ENCODE measurements around the gene FOXP4. TPM values are rescaled to one million over a fixed set of nuclear protein-coding genes. Genes with fewer than 3 reads are reported as not detected.

Gene FOXP4
- total RNA-seq, 2 donors from 2014 or later = 15.6 to 18.4 TPM

DNA sequence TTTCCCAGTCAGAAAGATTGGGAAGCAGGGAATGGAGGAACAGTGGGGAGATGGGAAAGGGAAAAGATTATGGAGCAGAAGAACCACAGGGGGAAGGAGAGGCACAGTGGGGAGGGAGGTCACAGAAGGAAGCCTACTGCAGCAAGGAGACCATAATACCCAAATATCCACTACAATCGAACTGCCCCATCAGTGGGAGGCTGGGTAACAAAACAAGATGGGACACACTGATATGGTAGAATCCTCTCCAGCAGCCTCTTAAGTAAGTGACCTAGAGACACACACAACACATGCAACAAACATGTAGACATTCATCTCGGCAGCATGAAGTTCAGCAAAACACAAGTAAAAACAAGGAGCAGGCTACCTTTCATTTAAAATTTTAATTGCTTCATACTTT is 4.8 kb upstream of the FOXP4 start:
- intact Hi-C loops (cut with DNase I) = no loop called here

GRCh38 chr6:41543087-41543486 is 3.1 kb upstream of the FOXP4 start:
- intact Hi-C loops (cut with DNase I) = no loop called here
- no peak for ATAC-seq
- no peak for DNase-seq

More for the DNA sequence above, 4.8 kb upstream of the FOXP4 start:
- DNase-seq = no peak
- no peak for ATAC-seq

DNA sequence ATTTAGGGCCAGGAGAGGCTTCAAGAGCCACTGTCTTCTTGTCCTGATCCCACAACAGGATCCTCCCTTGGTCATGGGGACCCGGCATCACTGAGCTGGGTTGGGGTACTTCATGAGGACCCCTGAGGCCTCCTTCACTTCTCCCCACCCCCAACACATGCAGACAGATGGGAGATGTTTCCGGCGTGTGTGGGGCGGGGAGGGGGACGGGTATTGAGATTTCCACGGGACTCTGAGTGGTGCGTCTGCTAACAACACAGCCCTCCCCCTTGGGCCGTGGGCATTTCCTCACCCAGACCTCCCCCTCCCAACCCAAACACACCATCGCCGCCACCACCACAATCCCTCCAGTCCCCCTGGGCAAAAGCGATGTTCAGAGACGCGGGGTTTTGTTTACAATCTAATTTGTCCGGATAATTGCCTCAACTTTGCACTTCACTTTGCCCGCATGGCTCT is 906 bp upstream of the FOXP4 start:
- DNase-seq (peak; percentile 34), ATAC-seq (no peak)
- intact Hi-C loops (cut with DNase I) = no loop called here

GRCh38 chr6:41546475-41546865 is 289 bp downstream of the FOXP4 start:
- ATAC-seq (peak in 1 of 2 donors; percentile 19), DNase-seq (no peak)
- intact Hi-C loops (cut with DNase I) = no loop called here

- intact Hi-C loops (cut with DNase I) = no loop called here
- ATAC-seq = peak; percentile 32 to 44
- DNase-seq = peak; percentile 46
These were observed 951 bp downstream of the FOXP4 start for GRCh38 chr6:41546866-41547798.

GRCh38 chr6:41547799-41548097 is 1.6 kb downstream of the FOXP4 start:
- ATAC-seq = peak in 1 of 2 donors; percentile 3
- no peak for DNase-seq
- intact Hi-C loops (cut with DNase I) = no loop called here

- DNase-seq (no peak), ATAC-seq (no peak)
- intact Hi-C loops (cut with DNase I) = no loop called here
These were observed 2.1 kb downstream of the FOXP4 start for GRCh38 chr6:41548098-41548840.

- no peak for ATAC-seq
- intact Hi-C loops (cut with DNase I) = no loop called here
- no peak for DNase-seq
These were observed 2.9 kb downstream of the FOXP4 start for GRCh38 chr6:41548841-41549642.

DNA sequence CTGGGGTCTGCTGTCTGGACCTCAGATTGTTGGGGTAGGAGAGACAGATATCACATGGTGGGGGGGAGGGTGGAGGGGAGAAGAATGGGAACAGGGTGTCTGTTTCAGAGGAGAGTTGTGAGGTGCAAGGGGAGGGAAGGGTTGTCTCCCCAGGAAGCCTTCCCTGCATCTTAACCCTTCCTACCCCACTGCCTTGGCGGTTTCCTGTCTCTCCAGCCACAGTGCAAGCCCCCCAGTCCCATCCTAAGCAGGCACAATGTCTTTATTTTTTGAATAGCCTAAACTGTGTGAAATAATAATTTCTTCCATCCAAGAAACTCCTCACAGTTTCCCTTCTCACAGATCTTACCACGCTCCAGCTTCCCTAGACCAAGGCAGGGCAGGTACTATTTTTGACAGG is 3.5 kb downstream of the FOXP4 start:
- ATAC-seq (no peak), DNase-seq (no peak)
- intact Hi-C loops (cut with DNase I) = no loop called here

GRCh38 chr6:41551086-41551700 is 5.0 kb downstream of the FOXP4 start:
- intact Hi-C loops (cut with DNase I) = no loop called here
- ATAC-seq = no peak
- DNase-seq = no peak

- ATAC-seq = no peak
- DNase-seq = no peak
- intact Hi-C loops (cut with DNase I) = no loop called here
These were observed 5.7 kb downstream of the FOXP4 start for GRCh38 chr6:41551857-41552256.

- DNase-seq = no peak
- intact Hi-C loops (cut with DNase I) = no loop called here
- ATAC-seq = no peak
These were observed 6.5 kb downstream of the FOXP4 start for GRCh38 chr6:41552723-41553122.

DNA sequence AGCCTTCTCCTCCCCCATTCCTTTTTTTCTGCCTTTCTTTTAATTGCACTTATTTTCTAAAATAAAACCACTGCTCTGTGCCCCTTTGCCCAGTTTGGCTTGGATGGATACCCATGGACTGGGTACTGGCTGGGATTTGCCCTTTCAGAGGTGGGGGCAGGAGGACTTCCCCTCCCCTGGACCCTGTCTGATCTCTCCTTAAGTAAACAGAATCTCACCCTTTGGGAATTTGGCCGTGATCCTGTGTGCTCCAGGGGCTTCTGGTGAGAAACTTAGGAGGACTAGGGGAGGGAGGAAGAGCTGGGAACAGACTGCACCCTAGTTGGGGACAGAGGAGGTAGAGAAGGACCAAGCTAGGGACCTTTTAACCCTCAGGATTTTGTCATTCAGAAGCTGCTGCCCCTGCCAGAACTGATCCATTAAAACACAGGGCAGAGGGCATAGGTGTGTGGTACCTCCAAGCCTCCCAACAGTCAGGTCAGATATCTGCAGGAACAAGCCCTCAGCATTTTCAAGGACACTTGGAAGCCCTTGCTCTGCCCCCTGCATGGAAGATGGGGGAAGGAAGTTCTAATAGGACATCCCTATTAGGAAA is 7.3 kb downstream of the FOXP4 start:
- DNase-seq (no peak), ATAC-seq (no peak)
- intact Hi-C loops (cut with DNase I) = no loop called here

DNA sequence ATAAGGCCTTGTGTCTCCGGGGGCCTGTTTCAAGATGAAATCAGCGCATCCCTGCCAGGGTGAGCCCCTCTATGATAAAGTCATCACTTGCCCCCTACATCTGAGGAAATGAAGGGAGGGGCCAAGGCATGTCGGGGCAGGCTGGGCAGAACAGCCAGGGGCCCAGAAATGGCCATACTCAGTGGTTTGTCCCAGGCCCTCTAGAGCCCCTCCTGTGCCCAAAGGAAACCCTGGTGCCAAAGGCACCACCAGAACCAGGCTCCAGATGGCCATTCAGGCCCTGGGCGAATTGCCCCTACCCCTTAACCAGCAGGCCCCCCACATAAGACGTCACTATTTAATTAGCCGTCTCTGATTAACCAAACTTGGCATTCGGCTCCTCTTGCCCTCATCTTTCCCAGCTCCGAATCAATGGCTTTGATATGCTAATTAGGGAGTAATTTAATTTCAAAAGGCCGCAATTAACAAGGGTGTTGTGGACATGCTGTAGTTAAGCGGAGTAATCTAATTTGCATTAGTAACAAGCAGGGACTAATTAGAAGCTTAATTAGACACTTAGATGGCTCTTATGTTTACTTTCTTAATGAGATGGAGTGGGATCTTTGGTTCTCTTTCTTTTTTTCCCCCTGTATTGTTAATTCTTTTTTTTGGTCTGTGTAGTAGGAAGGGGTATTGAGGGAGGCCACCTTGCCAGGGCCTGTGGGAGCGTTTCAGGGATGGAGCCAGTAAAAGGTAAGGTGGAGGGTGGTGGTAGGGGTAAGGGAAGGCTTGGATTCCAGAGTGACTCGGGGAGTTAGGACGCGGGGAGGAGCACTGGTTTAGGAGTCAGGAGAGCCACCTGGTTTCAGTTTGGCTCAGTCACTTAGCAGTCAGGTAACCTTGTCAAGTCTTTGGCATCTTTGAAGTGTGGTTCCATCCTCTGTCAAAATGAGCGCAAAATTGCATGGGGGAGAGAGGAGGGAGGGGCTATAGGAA is 9.4 kb downstream of the FOXP4 start:
- ATAC-seq (no peak), DNase-seq (no peak)
- intact Hi-C loops (cut with DNase I) = no loop called here

DNA sequence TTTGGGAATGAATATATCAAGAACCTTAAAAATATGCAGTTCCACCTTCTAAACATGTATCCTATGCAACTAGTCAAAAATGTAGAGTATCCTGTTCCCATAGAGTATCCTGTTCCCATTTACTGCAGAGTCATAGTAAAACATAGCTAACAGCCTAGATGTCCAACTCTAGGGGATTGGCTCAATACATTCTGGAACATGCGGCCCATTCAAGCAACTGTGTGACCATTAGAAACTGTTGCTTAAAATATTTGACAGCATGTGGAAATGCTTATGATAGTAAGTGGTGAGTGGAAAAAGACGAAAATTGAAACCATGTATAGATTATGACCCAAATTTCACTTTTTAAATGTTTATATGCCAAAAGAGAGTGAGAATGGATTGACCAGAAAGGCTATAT is 11.2 kb downstream of the FOXP4 start:
- DNase-seq (no peak), ATAC-seq (no peak)
- intact Hi-C loops (cut with DNase I) = no loop called here

- no peak for ATAC-seq
- DNase-seq = no peak
- intact Hi-C loops (cut with DNase I) = no loop called here
These were observed 12.0 kb downstream of the FOXP4 start for GRCh38 chr6:41558033-41558807.

All from left cardiac atrium (tissue), 4 donors.